Liver (tissue), 9 donors: ENCODE results near the gene PINLYP. TPM values are rescaled to one million over a fixed set of nuclear protein-coding genes. Genes with fewer than 3 reads are reported as not detected.

Experiments
- DNase-seq: peaks from one replicate; pipeline ENCODE4 v3.0.0-alpha.2; 2017; ENCODE audit warnings: low spot score
- H3K27ac ChIP-seq, 2 donors: one replicate each; pipeline ENCODE4 v1.7.0; 2013; ENCODE audit warnings: inconsistent platforms in 2 of 2, low read length in 2 of 2, control low read depth in 1 of 2, low read depth in 1 of 2, mild to moderate bottlenecking in 1 of 2
- H3K27me3 ChIP-seq, 4 donors: one replicate each; pipeline versions ENCODE4 v1.6.1 to v1.7.0; 2013; ENCODE audit warnings: low read length in 3 of 4, inconsistent platforms in 1 of 4, mild to moderate bottlenecking in 1 of 4, moderate library complexity in 1 of 4; ENCODE audit not compliant: control insufficient read depth in 4 of 4, insufficient read depth in 4 of 4
- H3K36me3 ChIP-seq, 4 donors: one replicate each; pipeline versions ENCODE4 v1.6.1 to v1.7.0; 2013; ENCODE audit warnings: low read length in 3 of 4, mild to moderate bottlenecking in 3 of 4, low read depth in 1 of 4, moderate library complexity in 1 of 4; ENCODE audit not compliant: control insufficient read depth in 4 of 4, insufficient read depth in 3 of 4
- H3K4me1 ChIP-seq, 4 donors: one replicate each; pipeline versions ENCODE4 v1.6.1 to v1.7.0; 2013; ENCODE audit warnings: low read length in 3 of 4, mild to moderate bottlenecking in 3 of 4, moderate library complexity in 1 of 4; ENCODE audit not compliant: control insufficient read depth in 4 of 4, insufficient read depth in 4 of 4
- H3K4me3 ChIP-seq, 3 donors: one replicate each; pipeline versions ENCODE4 v1.6.1 to v1.7.0; 2013; ENCODE audit warnings: low read length in 3 of 3, control low read depth in 1 of 3, low read depth in 1 of 3, mild to moderate bottlenecking in 1 of 3
- H3K9ac ChIP-seq, 2 donors: one replicate each; pipeline ENCODE4 v1.7.0; 2013; ENCODE audit warnings: low read length in 2 of 2, mild to moderate bottlenecking in 2 of 2, moderate library complexity in 2 of 2, control low read depth in 1 of 2, low read depth in 1 of 2
- H3K9me3 ChIP-seq, 4 donors: one replicate each; pipeline versions ENCODE4 v1.6.1 to v1.7.0; 2013; ENCODE audit warnings: low read length in 3 of 4; ENCODE audit not compliant: control insufficient read depth in 4 of 4
- ATF3 ChIP-seq: IDR thresholded peaks from 2 replicates; pipeline ENCODE4 v1.6.1; 2016; ENCODE audit warnings: antibody characterized with exemption
- CTCF ChIP-seq: fragments of 150-350 bp; IDR thresholded peaks from 2 replicates; pipeline ENCODE4 v1.5.1; 2017; ENCODE audit warnings: improper control_type of control experiment, low read depth, low read length; ENCODE audit not compliant: missing input control
- EGR1 ChIP-seq, 2 donors: IDR thresholded peaks; 2 replicates each; pipeline ENCODE4 v1.6.1; 2016 to 2018; ENCODE audit warnings: antibody characterized with exemption in 2 of 2, low read depth in 2 of 2
- FOXA1 ChIP-seq: IDR thresholded peaks from 2 replicates; pipeline ENCODE4 v1.6.1; 2016; ENCODE audit warnings: antibody characterized with exemption
- FOXA2 ChIP-seq: IDR thresholded peaks from 2 replicates; pipeline ENCODE4 v1.6.1; 2016; ENCODE audit warnings: antibody characterized with exemption
- GABPA ChIP-seq, 2 donors: IDR thresholded peaks in 1 of 2; conservative IDR thresholded peaks in 1 of 2; 2 replicates each; pipeline ENCODE4 v1.6.1; 2016; ENCODE audit warnings: antibody characterized with exemption in 2 of 2, mild to moderate bottlenecking in 1 of 2, moderate library complexity in 1 of 2
- HNF4A ChIP-seq, 2 donors: conservative IDR thresholded peaks; 2 replicates each; pipeline ENCODE4 v1.6.1; 2016; ENCODE audit warnings: antibody characterized with exemption in 2 of 2, mild to moderate bottlenecking in 2 of 2
- HNF4G ChIP-seq: IDR thresholded peaks from 2 replicates; pipeline ENCODE4 v1.6.1; 2016; ENCODE audit warnings: antibody characterized with exemption
- JUND ChIP-seq, 2 donors: IDR thresholded peaks; 2 replicates each; pipeline ENCODE4 v1.6.1; 2016; ENCODE audit warnings: antibody characterized with exemption in 2 of 2
- MAX ChIP-seq: IDR thresholded peaks from 2 replicates; pipeline ENCODE4 v1.6.1; 2016; ENCODE audit warnings: antibody characterized with exemption
- NR2F2 ChIP-seq: IDR thresholded peaks from 2 replicates; pipeline ENCODE4 v1.6.1; 2016; ENCODE audit warnings: antibody characterized with exemption
- RAD21 ChIP-seq, 2 donors: IDR thresholded peaks; 2 replicates each; pipeline ENCODE4 v1.6.1; 2016; ENCODE audit warnings: antibody characterized with exemption in 2 of 2, mild to moderate bottlenecking in 2 of 2
- REST ChIP-seq: IDR thresholded peaks from 2 replicates; pipeline ENCODE4 v1.6.1; 2016; ENCODE audit warnings: antibody characterized with exemption, mild to moderate bottlenecking
- RXRA ChIP-seq, 2 donors: IDR thresholded peaks; 2 replicates each; pipeline ENCODE4 v1.6.1; 2017 to 2018; ENCODE audit warnings: antibody characterized with exemption in 2 of 2, mild to moderate bottlenecking in 1 of 2
- SP1 ChIP-seq: IDR thresholded peaks from 2 replicates; pipeline ENCODE4 v1.6.1; 2018; ENCODE audit warnings: antibody characterized with exemption, mild to moderate bottlenecking
- TAF1 ChIP-seq: conservative IDR thresholded peaks from 2 replicates; pipeline ENCODE4 v1.6.1; 2016; ENCODE audit warnings: antibody characterized with exemption, mild to moderate bottlenecking
- YY1 ChIP-seq: IDR thresholded peaks from 2 replicates; pipeline ENCODE4 v1.6.1; 2016; ENCODE audit warnings: antibody characterized with exemption, mild to moderate bottlenecking
- ZBTB33 ChIP-seq: IDR thresholded peaks from 2 replicates; pipeline ENCODE4 v1.6.1; 2016; ENCODE audit warnings: antibody characterized with exemption
- WGBS: extraction: QIAGEN DNeasy Blood & Tissue Kit; methylation state at CpG from one replicate; pipeline ENCODE4 v1.1.7; 2013; 5-methylcytosine and 5-hydroxymethylcytosine counted together
- polyA plus RNA-seq, 2 donors: library from polyadenylated mRNA; stranded (reverse) in 1 of 2; unstranded in 1 of 2; fragments of 200-250 nt in 1 of 2; fragments of >200 nt in 1 of 2; fragmentation: Nextera tagmentation in 1 of 2; extraction: Ambion mirVana in 1 of 2; gene quantifications; one replicate each; pipeline versions ENCODE4 v1.2.1 to v1.2.3, GENCODE V29; 2013 to 2015
- total RNA-seq, 2 donors: library from RNA; depleted of rRNA; stranded (reverse); fragments of >200 nt; gene quantifications; one replicate each; pipeline ENCODE4 v1.2.3, GENCODE V29; 2014
- donor health status: healthy.
- donor health status: healthy.
- donor health status: healthy.
- donor health status: healthy.
- donor health status: healthy.

The PINLYP gene
- total and polyA plus RNA-seq, 4 donors, result 0.42 to 4.3 (median 0.57) TPM

GRCh38 chr19:43575955-43576878 lies 616 bp downstream of the PINLYP start:
- Histone ChIP-seq H3K27ac (peak overlapping the region in 1 of 2 donors; percentile 43), H3K9me3 (no peaks in the 10 kb centered on the region), H3K27me3 (no peaks in the 10 kb centered on the region), H3K9ac (no peak overlapping the region), H3K4me3 (peak overlapping the region; percentile 5 to 38 (median 14)), H3K36me3 (no peaks in the 10 kb centered on the region), H3K4me1 (peaks cover 2 to 19% (median 13%) of the 10 kb centered on the region in 4 donors)
- 78% methylated on average over 37 of the region's 37 CpGs for WGBS
- no peak for DNase-seq
- TF ChIP-seq GABPA (IDR thresholded peaks at IDR 0.05 in 1 of 2, conservative IDR thresholded peaks at IDR 0.05 in 1 of 2), result no peak

- Histone ChIP-seq H3K27ac (no peak overlapping the region), H3K36me3 (no peaks in the 10 kb centered on the region), H3K4me1 (peaks cover 2 to 22% (median 13%) of the 10 kb centered on the region in 4 donors), H3K9ac (no peak overlapping the region), H3K4me3 (no peak overlapping the region), H3K9me3 (no peaks in the 10 kb centered on the region), H3K27me3 (no peaks in the 10 kb centered on the region)
- no peak for TF ChIP-seq SP1
- no peak for TF ChIP-seq JUND (IDR thresholded peaks at IDR 0.05)
- no peak for TF ChIP-seq FOXA2
- TF ChIP-seq RAD21 (IDR thresholded peaks at IDR 0.05), result no peak
- no peak for TF ChIP-seq YY1
- DNase-seq, result no peak
- 89% methylated on average over 3 of the region's 3 CpGs for WGBS
Observed at GRCh38 chr19:43578787-43579186, 3.2 kb downstream of the PINLYP start.

- WGBS, result 76% methylated on average over 7 of the region's 7 CpGs
- H3K27ac ChIP-seq, result no peak overlapping the region
- H3K36me3 ChIP-seq, result no peaks in the 10 kb centered on the region
- peaks cover 3 to 19% (median 10%) of the 10 kb centered on the region in 4 donors for H3K4me1 ChIP-seq
- H3K27me3 ChIP-seq, result no peaks in the 10 kb centered on the region
- no peaks in the 10 kb centered on the region for H3K9me3 ChIP-seq
- H3K4me3 ChIP-seq, result no peak overlapping the region
- TF ChIP-seq JUND (IDR thresholded peaks at IDR 0.05), result no peak
- TF ChIP-seq YY1, result no peak
- TF ChIP-seq FOXA2, result no peak
- no peak for TF ChIP-seq CTCF
- TF ChIP-seq ATF3, result no peak
- no peak for TF ChIP-seq RAD21 (IDR thresholded peaks at IDR 0.05)
- no peak for TF ChIP-seq TAF1
- TF ChIP-seq HNF4G, result no peak
- no peak for TF ChIP-seq RXRA (IDR thresholded peaks at IDR 0.05)
- TF ChIP-seq FOXA1, result no peak
- no peak for TF ChIP-seq SP1
- TF ChIP-seq REST, result no peak
- TF ChIP-seq MAX, result no peak
- no peak for TF ChIP-seq GABPA (IDR thresholded peaks at IDR 0.05 in 1 of 2, conservative IDR thresholded peaks at IDR 0.05 in 1 of 2)
- no peak for TF ChIP-seq NR2F2
- no peak for TF ChIP-seq HNF4A (conservative IDR thresholded peaks at IDR 0.05)
- no peak for TF ChIP-seq ZBTB33
- TF ChIP-seq EGR1 (IDR thresholded peaks at IDR 0.05; ENCODE audit: low read depth in 2 of 2), result no peak
- no peak overlapping the region for H3K9ac ChIP-seq
- DNase-seq, result no peak
Observed at GRCh38 chr19:43581467-43581866, 5.9 kb downstream of the PINLYP start.
